DOHH2 (cell line): ENCODE results near the gene UNC50.

ENCODE experiments used
- CTCF ChIP-seq: fragments of 200-600 bp; sonication (generic); IDR thresholded peaks from one replicate; pipeline ENCODE4 v1.5.1; 2014; ENCODE audit warnings: antibody characterized with exemption, mild to moderate bottlenecking, low read depth, low read length; ENCODE audit not compliant: poor library complexity, severe bottlenecking
- EZH2phosphoT487 ChIP-seq: fragments of 200-600 bp; sonication (generic); IDR thresholded peaks from 2 replicates; pipeline ENCODE4 v1.6.1; 2017; ENCODE audit warnings: borderline replicate concordance, mild to moderate bottlenecking, antibody characterized with exemption, low read length, moderate library complexity, mixed read lengths

GRCh38 chr2:98583276-98583675, 25.1 kb upstream of the UNC50 start:
- no peak for TF ChIP-seq CTCF
- no peak for TF ChIP-seq EZH2phosphoT487
